GM12872 (cell line): ENCODE measurements around the gene LRP5.

Source experiments
- CTCF ChIP-seq: IDR thresholded peaks from 3 replicates; pipeline ENCODE4 v1.5.1; 2011; ENCODE audit warnings: low read depth, mild to moderate bottlenecking, low read length, moderate library complexity; ENCODE audit not compliant: insufficient read depth

Gene LRP5

GRCh38 chr11:68312117-68312779 is at the start of gene LRP5:
TSS of gene LRP5 (plus strand) at chr11:68312591. CDS start at chr11:68312715, 124 bp downstream.
- no peak for TF ChIP-seq CTCF

- TF ChIP-seq CTCF = no peak
Measured at GRCh38 chr11:68263444-68264035, 48.9 kb upstream of the LRP5 start.

GRCh38 chr11:68264244-68264643 is 48.1 kb upstream of the LRP5 start:
- TF ChIP-seq CTCF = no peak

GRCh38 chr11:68264741-68265540 is 47.5 kb upstream of the LRP5 start:
- no peak for TF ChIP-seq CTCF

- TF ChIP-seq CTCF = no peak
Measured at GRCh38 chr11:68266121-68266891, 46.1 kb upstream of the LRP5 start.

GRCh38 chr11:68266936-68267880 is 45.2 kb upstream of the LRP5 start:
- TF ChIP-seq CTCF = no peak
